RCC 7860 (cell line): ENCODE measurements around the gene PSD2.

Experiments
- DNase-seq: peaks from one replicate; pipeline ENCODE4 v3.0.0-alpha.2; 2015; ENCODE audit warnings: low spot score
- FAIRE-seq: peaks from 2 replicates; lab custom pipeline; 2012; peaks lifted over from hg19 to GRCh38; lab: Jason Lieb, UNC

The PSD2 gene

GRCh38 chr5:139763280-139763929 is 32.2 kb upstream of the PSD2 start:
- DNase-seq: no peak
- no peak for FAIRE-seq

GRCh38 chr5:139763930-139764791 is 31.4 kb upstream of the PSD2 start:
- FAIRE-seq: no peak
- no peak for DNase-seq

- no peak for FAIRE-seq
These were observed 30.7 kb upstream of the PSD2 start for GRCh38 chr5:139764886-139765408.

GRCh38 chr5:139765409-139766217 is 30.0 kb upstream of the PSD2 start:
- FAIRE-seq (no peak), DNase-seq (peak; percentile 49)

More at GRCh38 chr5:139764886-139765408, 30.7 kb upstream of the PSD2 start:
- DNase-seq: no peak

DNA sequence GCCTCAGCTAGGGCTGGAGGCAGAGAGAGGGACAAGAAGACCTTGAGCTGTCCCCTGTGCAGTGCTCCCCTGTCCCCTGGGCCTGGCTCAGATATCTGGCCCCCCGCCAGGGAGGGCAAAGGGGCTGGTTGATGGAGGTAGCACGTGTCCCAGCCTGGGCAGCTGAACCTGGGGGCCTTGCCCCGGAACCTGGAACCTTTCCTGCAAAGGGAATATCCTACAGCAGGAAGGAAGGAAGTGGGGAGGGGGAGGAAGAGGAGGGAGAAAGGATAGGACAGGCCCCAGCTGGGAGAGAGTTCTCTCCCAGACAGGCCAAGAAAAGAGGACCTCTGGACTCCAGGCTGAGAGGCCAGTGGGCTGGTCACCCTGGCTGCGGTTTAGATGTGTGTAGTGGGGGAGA is 27.6 kb upstream of the PSD2 start:
- FAIRE-seq (no peak), DNase-seq (no peak)

DNA sequence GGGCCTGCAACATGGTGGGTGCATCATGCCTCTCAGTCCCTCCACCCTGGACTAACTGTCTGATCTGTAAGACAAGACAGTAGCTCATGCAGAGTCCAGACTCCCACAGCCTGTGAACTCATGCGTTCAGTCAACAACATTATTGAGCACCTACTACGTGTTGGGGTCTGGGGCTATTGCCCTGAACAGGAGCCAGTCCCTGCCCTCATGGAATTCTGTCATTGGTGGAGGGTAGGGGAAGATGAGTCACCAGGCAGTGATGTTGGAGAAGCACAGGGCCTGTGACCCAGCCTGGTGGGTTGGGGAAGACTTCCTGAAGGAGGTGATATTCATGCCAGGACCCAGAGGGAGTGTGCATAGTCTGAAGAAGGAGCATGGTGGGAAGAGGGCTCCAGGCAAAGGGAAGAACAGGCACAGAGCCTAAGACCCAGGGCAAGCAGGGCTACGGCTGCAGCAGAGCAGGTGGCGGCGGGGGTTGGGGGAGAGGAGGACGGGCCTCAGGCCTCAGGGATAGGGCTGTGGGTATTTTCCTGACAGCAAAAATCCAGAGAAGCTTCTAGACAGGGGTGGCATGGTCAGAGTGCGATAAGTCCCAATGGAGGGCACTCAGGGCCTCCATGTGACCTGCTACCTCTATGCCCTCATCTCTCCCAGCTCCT is 26.7 kb upstream of the PSD2 start:
- no peak for FAIRE-seq
- peak; percentile 53 for DNase-seq

DNA sequence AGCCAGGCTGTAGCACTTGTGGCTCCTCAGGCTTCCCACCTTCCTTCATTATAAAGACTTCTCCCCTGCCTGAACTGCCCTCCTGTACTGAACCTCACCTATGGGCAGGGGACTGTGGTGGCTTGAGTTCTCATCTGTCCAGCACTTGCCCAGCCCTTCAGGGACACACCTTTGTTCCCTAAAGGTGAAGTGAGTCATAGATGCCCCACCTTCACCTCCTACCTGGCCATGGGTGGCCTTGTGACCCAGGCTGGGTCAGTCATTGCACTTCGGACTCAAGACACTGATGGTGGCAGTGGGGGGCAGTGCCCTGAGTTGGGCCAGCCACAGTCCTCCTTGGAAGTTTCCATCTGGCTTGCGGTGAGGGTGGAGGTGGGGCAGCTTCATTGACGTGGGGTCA is 26.1 kb upstream of the PSD2 start:
- DNase-seq (no peak), FAIRE-seq (no peak)

- no peak for FAIRE-seq
- no peak for DNase-seq
These were observed 24.9 kb upstream of the PSD2 start for GRCh38 chr5:139770722-139771121.

DNA sequence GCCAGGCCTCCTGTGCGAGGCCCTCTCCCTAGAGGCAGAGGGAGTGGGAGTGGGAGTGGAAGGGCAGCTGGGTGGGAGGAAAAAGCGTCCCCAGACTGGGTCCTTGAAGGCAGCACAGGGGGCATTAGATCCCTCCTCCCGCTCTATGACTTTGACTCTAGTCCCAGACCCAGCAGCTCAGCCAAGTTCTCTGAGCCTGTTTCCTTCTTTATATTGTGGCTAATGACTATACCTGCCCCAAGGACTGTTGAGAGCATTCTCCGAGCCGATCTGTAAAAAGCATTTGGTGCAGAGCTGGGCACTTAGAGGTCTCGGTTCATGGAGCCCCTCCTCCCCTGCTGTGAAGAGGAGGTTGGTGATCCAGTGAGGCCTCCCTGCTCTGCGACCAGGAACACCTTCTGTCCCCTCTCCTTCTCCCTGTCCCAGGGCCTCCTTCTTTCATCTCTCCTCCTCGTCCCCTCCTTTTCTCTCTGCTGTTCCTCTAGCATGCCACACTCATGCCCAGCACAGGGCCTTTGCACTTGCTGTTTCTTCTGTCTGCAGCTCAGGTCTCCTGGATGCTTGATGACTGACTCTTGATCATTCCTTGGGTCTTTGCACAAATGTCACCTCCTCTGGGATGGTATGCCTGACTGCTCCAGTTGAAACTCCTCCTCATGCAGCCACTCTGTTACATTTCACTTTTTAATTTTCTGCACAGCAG is 23.4 kb upstream of the PSD2 start:
- FAIRE-seq (no peak), DNase-seq (no peak)

GRCh38 chr5:139772927-139773690 is 22.5 kb upstream of the PSD2 start:
- no peak for FAIRE-seq
- no peak for DNase-seq

GRCh38 chr5:139774980-139775661 is 20.5 kb upstream of the PSD2 start:
- no peak for DNase-seq
- FAIRE-seq: no peak

DNA sequence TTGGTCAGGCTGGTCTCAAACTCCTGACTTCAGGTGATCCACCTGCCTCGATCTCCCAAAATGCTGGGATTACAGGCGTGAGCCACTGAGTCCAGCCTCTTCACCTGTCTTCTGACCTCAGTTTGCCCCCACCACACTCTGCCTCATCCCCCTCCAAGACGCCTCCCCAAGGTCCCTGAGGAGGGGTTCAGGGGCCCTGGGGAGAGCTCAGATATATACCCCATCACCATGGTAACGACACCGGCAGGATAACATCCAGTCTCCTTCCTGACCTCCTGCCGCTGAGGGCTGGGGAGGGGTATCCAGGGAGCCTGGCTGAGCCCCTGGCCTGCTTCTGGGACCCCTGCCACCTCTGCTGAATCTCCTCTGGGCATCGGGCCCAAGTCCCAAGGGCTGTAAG is 19.7 kb upstream of the PSD2 start:
- no peak for DNase-seq
- no peak for FAIRE-seq

- FAIRE-seq (no peak), DNase-seq (no peak)
These were observed 18.7 kb upstream of the PSD2 start for GRCh38 chr5:139776861-139777260.

DNA sequence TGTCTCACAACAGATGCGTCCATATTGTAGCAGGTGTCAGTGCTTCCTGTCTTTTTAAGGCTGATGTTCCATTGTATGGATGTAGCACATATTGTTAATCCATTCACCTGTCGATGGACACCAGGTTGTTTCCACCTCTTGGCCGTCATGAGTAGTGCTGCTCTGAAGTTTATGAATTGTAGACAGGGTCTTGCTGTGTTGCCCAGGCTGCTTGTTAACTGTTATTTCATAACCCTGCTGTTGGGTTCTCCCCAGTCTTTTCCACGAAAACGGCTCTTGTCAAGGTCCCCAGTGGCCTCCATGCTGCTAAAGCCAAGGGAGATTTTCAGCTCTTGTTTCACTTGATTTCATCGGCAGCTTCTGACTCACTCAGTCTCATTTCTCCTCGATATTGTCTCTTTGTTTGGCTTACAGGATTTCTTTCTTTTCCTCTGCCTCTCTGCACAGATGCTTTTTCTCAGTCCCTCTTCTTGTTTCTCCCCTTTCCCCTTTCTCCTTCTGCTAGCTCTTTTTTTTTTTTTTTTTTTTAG is 12.1 kb upstream of the PSD2 start:
- FAIRE-seq: no peak
- no peak for DNase-seq

GRCh38 chr5:139784488-139784887 is 11.1 kb upstream of the PSD2 start:
- no peak for FAIRE-seq
- DNase-seq: no peak

GRCh38 chr5:139787257-139787567 is 8.4 kb upstream of the PSD2 start:
- FAIRE-seq (no peak), DNase-seq (no peak)

- peak; percentile 60 for DNase-seq
- FAIRE-seq: no peak
These were observed 7.9 kb upstream of the PSD2 start for GRCh38 chr5:139787568-139788293.

DNA sequence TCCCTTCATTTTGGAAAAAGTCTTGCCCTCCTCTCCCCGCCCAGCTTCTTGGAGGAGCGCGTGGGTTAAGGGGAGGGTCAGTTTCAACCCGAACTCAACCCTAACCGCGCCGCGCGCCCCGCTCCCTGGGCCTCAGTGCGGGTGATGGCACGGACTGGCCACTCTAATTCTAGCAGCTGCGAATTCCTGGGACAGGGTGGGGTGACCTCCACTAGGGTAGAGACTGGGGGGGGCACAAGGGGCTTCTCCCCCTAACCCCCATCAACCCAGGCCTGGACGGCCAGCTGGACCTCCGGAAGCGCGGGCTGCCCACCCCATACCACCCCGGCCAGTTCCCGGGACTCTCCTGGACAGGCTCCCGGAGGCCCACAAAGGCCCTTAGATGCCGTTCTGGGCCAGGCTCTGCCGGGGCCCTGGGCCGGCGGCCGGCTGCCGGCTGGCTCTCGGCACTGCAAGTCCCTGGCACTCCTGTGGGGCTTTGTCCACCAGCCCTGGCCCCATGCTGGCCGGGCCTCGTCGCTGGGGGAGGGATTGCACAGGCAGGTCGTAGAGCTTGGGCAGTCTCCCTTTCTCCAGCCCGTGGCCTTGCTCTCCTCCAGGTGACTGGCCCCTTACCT is 7.2 kb upstream of the PSD2 start:
- FAIRE-seq (no peak), DNase-seq (no peak)
